GM12864 (cell line): Measurements from ENCODE around the gene LUC7L3.

ENCODE experiments used
- DNase-seq: peaks from one replicate; pipeline ENCODE4 v3.0.0-alpha.2; 2011; ENCODE audit warnings: low read depth
- H3K4me3 ChIP-seq: 2 replicates; pipeline ENCODE4 v1.5.1; 2011; ENCODE audit warnings: mild to moderate bottlenecking, low read depth, low read length, control low read depth
- TF ChIP-seq, protein P1 (sequence below): IDR thresholded peaks from 2 replicates; pipeline ENCODE4 v1.5.1; 2011; ENCODE audit warnings: low read depth, mild to moderate bottlenecking, moderate library complexity, low read length, control low read depth, inconsistent platforms; ENCODE audit errors: missing control alignments

LUC7L3 gene

DNA sequence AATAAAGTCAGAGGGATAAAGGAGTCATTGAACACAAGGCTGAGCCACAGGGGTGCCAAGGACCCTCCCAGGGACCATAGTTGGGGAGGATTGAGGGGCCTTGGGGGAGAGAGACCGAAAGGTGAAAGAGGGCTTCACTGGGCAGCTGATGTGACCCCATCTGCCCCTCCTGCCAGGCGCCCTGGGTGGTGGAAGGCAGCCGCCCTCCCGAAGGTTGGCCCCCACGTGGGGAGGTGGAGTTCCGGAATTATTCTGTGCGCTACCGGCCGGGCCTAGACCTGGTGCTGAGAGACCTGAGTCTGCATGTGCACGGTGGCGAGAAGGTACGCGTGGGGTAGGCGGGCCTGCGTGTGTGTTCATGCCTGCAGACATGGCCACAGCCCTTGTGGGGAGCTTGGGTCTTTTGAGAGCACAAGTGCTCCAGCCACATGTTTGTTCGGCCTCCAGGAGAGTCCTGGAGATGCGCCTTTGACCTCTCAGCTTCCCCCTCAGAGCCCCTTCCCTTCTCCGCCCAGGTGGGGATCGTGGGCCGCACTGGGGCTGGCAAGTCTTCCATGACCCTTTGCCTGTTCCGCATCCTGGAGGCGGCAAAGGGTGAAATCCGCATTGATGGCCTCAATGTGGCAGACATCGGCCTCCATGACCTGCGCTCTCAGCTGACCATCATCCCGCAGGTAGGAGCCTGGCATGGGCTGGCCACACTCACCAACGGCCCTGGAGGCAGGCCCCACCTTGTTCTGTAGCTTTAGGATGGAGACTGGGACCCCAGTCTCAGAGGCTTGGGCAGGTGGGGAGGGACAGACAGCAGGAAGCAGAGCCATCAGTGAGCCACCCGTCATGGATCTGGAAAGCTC is 35.7 kb upstream of the LUC7L3 start:
- TF ChIP-seq, protein P1, sequence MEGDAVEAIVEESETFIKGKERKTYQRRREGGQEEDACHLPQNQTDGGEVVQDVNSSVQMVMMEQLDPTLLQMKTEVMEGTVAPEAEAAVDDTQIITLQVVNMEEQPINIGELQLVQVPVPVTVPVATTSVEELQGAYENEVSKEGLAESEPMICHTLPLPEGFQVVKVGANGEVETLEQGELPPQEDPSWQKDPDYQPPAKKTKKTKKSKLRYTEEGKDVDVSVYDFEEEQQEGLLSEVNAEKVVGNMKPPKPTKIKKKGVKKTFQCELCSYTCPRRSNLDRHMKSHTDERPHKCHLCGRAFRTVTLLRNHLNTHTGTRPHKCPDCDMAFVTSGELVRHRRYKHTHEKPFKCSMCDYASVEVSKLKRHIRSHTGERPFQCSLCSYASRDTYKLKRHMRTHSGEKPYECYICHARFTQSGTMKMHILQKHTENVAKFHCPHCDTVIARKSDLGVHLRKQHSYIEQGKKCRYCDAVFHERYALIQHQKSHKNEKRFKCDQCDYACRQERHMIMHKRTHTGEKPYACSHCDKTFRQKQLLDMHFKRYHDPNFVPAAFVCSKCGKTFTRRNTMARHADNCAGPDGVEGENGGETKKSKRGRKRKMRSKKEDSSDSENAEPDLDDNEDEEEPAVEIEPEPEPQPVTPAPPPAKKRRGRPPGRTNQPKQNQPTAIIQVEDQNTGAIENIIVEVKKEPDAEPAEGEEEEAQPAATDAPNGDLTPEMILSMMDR = no peak
- DNase-seq = no peak
- H3K4me3 ChIP-seq = no peak overlapping the region

DNA sequence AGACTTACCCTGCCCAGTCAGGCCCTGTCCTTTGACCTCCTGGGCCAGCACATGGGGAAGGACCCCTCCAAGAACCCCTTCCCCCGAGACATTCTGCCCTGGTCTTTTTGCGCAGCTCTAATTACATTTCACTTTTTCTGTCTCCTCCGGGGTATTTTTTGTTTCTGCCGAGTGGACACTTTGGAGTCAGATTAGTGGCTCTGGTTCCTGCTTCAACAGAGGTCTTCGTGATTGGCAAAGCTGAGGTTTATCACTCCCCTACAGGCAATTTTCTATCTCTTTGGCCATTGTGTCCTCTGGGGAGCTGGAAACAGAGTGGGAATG is 35.2 kb upstream of the LUC7L3 start:
- H3K4me3 ChIP-seq = no peak overlapping the region
- TF ChIP-seq, protein P1 = no peak
- DNase-seq = no peak

DNA sequence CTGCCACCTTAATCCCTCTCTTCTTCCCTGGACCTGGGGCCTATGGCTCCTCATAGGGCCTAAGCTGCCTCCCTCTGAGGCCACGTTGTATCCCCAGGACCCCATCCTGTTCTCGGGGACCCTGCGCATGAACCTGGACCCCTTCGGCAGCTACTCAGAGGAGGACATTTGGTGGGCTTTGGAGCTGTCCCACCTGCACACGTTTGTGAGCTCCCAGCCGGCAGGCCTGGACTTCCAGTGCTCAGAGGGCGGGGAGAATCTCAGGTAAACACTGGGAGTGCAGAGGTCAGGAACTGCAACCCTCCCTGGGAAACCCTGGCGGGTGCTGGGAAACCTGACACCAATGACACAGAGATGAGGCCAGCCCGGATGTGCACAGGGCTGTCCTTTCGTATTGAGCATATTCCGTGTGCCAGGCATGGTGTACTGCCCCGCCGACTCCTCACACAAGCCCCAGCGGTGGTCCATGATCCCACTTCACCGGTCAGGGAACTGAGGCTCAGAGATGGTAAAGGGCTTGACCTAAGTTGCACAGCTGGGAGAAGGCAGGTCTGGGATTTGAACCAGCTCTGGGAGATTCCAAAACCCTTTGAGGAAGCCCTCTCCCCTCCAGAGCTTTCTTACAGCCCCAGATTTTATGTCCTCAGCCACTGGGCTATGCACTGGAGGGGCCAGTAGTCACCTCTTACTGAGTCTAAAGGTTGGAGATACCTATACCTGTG is 34.6 kb upstream of the LUC7L3 start:
- TF ChIP-seq, protein P1 = no peak
- DNase-seq = no peak

DNA sequence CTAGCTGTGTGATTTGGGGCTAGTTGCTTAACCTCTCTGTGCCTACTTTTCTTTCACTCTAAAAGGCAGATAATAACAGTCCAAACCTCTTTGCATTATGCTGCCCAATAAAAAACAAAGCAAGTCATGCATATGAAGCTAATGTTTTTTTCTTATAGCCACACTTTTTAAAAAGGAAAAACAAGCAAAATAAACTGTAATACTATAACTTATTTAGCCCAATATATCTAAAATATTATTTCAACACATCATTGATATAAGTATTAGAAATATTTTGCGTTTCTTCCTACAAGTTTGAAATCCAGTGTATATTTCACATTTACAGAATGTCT is 34.1 kb upstream of the LUC7L3 start:
- TF ChIP-seq, protein P1 = no peak
- DNase-seq = no peak
- H3K4me3 ChIP-seq = no peak overlapping the region

More for the DNA sequence above, 34.6 kb upstream of the LUC7L3 start:
- no peak overlapping the region for H3K4me3 ChIP-seq

DNA sequence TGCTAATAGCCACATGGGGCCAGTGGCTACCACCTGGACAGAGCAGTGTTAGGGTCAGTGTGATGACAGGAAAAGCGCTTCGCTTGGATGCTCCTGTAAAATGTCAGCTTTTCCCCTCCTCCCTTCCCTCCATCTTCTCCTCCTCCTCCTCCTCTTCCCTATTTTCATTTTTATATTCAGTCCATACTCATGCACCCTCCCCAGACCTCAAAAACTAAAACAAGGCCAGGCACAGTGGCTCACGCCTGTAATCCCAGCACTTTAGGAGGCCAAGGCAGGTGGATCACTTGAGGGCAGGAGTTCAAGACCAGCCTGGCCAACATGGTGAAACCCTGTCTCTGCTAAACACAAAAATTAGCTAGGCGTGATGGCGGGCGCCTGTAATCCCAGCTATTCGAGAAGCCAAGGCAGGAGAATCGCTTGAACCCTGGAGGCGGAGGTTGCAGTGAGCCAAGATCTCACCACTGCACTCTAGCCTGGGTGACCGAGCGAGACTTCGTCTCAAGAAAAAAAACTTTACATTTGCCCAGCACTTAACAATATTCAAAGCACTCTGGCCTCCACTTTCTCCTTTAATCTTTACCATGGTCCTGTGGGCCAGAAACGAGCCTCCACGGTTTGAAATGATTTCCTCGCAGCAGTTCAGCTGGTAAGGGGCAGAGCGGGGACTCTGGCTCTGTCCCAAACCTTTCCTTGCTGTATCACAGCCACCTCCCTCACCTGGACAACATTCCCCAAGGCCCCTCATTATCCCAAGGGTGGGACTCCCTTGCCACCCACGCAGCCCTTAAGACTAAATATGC is 33.5 kb upstream of the LUC7L3 start:
- no peak for DNase-seq
- no peak overlapping the region for H3K4me3 ChIP-seq
- TF ChIP-seq, protein P1 = no peak

DNA sequence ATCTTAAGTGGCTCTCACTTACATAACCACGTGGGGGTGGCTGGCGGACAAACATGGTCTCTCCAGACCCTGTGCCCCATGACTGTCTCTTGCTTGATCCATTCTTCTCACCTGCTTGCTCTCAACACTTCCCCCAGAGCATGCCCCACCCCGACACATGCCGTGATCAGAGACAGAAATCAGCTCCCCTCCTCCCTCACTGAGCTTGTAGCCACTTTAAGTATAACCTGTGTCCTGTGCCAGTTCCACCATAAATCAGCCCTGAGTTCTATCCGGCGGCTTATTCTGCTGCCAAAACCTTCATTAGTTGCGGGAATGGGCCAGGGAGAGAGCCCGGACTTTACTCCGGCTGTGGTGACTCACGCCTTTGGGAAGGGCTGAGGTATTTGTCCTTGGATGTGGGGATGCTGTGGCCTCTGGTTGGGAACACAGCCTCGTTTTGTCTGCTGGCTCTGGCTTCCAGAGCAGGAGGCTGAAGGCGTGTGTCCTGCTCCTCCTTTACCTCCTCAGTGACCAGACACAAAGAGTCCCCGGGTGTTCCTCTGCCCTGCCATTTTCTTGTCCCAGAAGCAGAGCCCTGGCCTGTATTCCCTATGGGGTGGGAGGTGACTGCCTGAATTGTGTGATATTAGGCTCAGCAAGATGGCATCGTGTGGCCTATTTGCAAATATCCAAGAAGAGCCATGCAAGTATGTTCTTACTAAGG is 32.8 kb upstream of the LUC7L3 start:
- DNase-seq = no peak
- no peak overlapping the region for H3K4me3 ChIP-seq
- TF ChIP-seq, protein P1 = no peak
